Gastrocnemius medialis (tissue), 4 donors: ENCODE data around the gene CCNG1. TPM values are rescaled to one million over a fixed set of nuclear protein-coding genes. Genes with fewer than 3 reads are reported as not detected.

Source experiments
- ATAC-seq, 2 donors: fragments of 150-250 bp; one replicate each; pipeline ENCODE4 v1.9.1; 2016
- DNase-seq, 2 donors: peaks; one replicate each; pipeline ENCODE4 v3.0.0-alpha.2; 2019
- H3K27ac ChIP-seq, 4 donors: fragments of 200-600 bp; sonication (generic); 1 replicate in 1 of 4; 2 replicates in 3 of 4; pipeline ENCODE4 v1.5.1; 2016 to 2018; ENCODE audit warnings: mild to moderate bottlenecking in 2 of 4, moderate library complexity in 1 of 4
- H3K27me3 ChIP-seq, 3 donors: fragments of 200-600 bp; sonication (generic) in 2 of 3; 1 replicate in 1 of 3; 2 replicates in 2 of 3; pipeline versions ENCODE4 v1.5.1 to v1.6.0; 2016 to 2019; ENCODE audit warnings: mild to moderate bottlenecking in 1 of 3, moderate library complexity in 1 of 3
- H3K36me3 ChIP-seq, 2 donors: fragments of 200-600 bp; sonication (generic) in 1 of 2; one replicate each; pipeline ENCODE4 v1.5.1; 2017 to 2018
- H3K4me1 ChIP-seq, 2 donors: fragments of 200-600 bp; sonication (generic) in 1 of 2; one replicate each; pipeline ENCODE4 v1.5.1; 2016 to 2017; ENCODE audit warnings: mild to moderate bottlenecking in 2 of 2
- H3K4me3 ChIP-seq, 4 donors: fragments of 200-600 bp; sonication (generic) in 3 of 4; 1 replicate in 1 of 4; 2 replicates in 3 of 4; pipeline ENCODE4 v1.5.1; 2016 to 2019; ENCODE audit warnings: mild to moderate bottlenecking in 2 of 4
- H3K9me3 ChIP-seq, 3 donors: fragments of 200-600 bp; sonication (generic) in 2 of 3; 1 replicate in 1 of 3; 2 replicates in 2 of 3; pipeline ENCODE4 v1.5.1; 2016 to 2019
- POLR2A ChIP-seq, 2 donors: fragments of 450-650 bp; IDR thresholded peaks; one replicate each; pipeline ENCODE4 v1.6.1; 2017; ENCODE audit warnings: antibody characterized with exemption in 2 of 2, mild to moderate bottlenecking in 2 of 2, moderate library complexity in 2 of 2
- in situ Hi-C, 4 donors: fragments of 200-750 bp; cut with MboI; loops; one replicate each; pipeline versions ENCODE4 v1.15.0 to v1.8.0; 2017; ENCODE audit warnings: low sequenced_read_pairs in 4 of 4
- intact Hi-C: fragments of 100-400 bp; cut with DNase I; formaldehyde crosslinking; loops from one replicate; pipeline ENCODE4 v1.15.1; 2023; ENCODE audit warnings: low total_unique reads
- total RNA-seq, 4 donors: library from RNA; depleted of rRNA; stranded (reverse); fragments of >200 nt; gene quantifications; one replicate each; pipeline versions ENCODE4 v1.1.0 to v1.2.3, GENCODE V29; 2016
- TF ChIP-seq, protein P1 (sequence below), 5 experiments: fragments of 450-650 bp in 3 of 5; fragments of 200-600 bp in 2 of 5; sonication (generic) in 2 of 5; IDR thresholded peaks in 4 of 5; conservative IDR thresholded peaks in 1 of 5; 1 replicate in 4 of 5; 2 replicates in 1 of 5; pipeline ENCODE4 v1.5.1; 2016 to 2019; ENCODE audit warnings: antibody characterized with exemption in 5 of 5, mild to moderate bottlenecking in 3 of 5, moderate library complexity in 3 of 5

CCNG1 gene
- total RNA-seq, 4 donors from 2014 or later: 63.7 to 125 (median 109) TPM

DNA sequence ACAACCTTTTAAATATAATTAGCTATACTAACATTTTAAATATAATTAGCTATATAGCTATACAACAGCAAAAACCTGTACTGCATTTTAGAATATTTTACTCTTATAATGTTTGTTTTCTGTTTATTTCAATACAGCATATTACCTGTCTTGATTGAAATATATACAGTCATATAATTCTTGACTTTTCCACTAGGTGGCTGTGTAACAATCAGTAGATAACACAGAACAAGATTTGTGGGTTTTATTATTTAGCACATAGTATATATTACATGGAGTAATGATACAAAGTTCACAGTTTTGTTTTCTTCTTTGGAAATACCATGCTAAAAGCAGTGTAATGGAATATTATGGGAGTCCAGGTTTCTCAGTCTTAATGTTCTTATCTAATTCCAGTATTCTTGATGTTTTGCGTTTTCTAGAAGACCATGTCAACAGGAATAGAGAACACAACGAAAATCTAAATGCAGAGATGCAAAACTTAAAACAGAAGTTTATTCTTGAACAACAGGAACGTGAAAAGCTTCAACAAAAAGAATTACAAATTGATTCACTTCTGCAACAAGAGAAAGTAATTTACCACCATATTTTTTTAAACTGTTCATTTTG lies 36.3 kb downstream of the CCNG1 start:
- H3K27ac ChIP-seq: no peak overlapping the region
- DNase-seq (no peak), ATAC-seq (peak in 1 of 2 donors; percentile 53)
- no peaks in the 10 kb centered on the region for H3K9me3 ChIP-seq
- no peaks in the 10 kb centered on the region for H3K4me1 ChIP-seq
- H3K36me3 ChIP-seq: no peaks in the 10 kb centered on the region
- H3K4me3 ChIP-seq: no peak overlapping the region
- H3K27me3 ChIP-seq: no peaks in the 10 kb centered on the region
- in situ Hi-C loops (no loop called here), intact Hi-C loops (loop anchor here (1.0 kb wide), 1 partner anchor 31 kb away; no protein-coding TSS in a partner anchor)
- no peak for TF ChIP-seq POLR2A (IDR thresholded peaks at IDR 0.05)
- TF ChIP-seq, protein P1, sequence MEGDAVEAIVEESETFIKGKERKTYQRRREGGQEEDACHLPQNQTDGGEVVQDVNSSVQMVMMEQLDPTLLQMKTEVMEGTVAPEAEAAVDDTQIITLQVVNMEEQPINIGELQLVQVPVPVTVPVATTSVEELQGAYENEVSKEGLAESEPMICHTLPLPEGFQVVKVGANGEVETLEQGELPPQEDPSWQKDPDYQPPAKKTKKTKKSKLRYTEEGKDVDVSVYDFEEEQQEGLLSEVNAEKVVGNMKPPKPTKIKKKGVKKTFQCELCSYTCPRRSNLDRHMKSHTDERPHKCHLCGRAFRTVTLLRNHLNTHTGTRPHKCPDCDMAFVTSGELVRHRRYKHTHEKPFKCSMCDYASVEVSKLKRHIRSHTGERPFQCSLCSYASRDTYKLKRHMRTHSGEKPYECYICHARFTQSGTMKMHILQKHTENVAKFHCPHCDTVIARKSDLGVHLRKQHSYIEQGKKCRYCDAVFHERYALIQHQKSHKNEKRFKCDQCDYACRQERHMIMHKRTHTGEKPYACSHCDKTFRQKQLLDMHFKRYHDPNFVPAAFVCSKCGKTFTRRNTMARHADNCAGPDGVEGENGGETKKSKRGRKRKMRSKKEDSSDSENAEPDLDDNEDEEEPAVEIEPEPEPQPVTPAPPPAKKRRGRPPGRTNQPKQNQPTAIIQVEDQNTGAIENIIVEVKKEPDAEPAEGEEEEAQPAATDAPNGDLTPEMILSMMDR (IDR thresholded peaks at IDR 0.05 in 4 of 5, conservative IDR thresholded peaks at IDR 0.05 in 1 of 5): peak in 3 of 5 experiments; percentile 15 to 35 (median 32)

DNA sequence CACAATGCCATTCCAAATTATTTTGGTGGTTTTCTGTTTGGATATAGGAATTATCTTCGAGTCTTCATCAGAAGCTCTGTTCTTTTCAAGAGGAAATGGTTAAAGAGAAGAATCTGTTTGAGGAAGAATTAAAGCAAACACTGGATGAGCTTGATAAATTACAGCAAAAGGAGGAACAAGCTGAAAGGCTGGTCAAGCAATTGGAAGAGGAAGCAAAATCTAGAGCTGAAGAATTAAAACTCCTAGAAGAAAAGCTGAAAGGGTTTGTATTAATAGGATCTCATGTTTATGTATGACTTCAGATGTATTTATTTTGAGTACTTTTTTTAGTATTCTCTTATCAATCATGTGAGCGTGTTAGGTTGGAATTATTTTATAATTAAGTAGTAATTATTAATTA lies 38.0 kb downstream of the CCNG1 start:
- no peak for TF ChIP-seq POLR2A (IDR thresholded peaks at IDR 0.05)
- TF ChIP-seq, protein P1 (IDR thresholded peaks at IDR 0.05 in 4 of 5, conservative IDR thresholded peaks at IDR 0.05 in 1 of 5): no peak
- no peak for ATAC-seq
- in situ Hi-C loops: no loop called here

DNA sequence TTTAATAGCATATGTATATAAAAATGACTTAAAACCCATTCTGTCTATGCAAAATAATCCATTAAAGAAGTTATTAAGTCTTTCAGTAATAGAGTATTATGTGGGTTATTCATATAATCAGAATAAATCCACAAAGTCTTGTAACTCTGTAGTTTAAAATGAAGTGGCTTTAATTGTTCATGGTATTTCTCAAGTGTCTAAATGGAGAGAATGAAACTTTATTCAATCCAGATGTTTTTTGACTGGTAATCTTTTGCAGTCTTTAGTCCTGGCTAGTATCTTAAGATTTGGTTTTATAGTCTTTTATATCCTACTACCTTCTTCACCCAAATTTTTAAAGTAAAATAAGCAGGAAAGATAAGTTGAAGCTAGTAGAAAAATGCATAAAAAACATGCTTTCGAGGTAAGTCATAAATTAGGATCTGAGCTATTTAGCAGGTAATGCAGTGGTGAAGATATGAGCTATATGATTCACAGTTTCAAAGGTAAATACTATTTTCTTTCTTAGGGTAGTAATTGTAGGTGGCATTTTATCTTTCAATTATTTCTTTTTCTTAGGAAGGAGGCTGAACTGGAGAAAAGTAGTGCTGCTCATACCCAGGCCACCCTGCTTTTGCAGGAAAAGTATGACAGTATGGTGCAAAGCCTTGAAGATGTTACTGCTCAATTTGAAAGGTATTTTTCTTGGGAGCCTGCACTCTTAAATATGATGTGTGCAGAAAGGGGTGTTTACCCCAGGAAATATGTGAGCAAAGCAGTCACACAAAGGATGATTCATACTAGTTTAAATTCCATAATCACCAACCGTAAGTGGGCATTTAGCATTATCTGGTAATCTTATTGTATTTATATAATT lies 41.0 kb downstream of the CCNG1 start:
- no peak overlapping the region for H3K27ac ChIP-seq
- in situ Hi-C loops (no loop called here), intact Hi-C loops (no loop called here)
- no peak for DNase-seq
- no peaks in the 10 kb centered on the region for H3K4me1 ChIP-seq
- no peaks in the 10 kb centered on the region for H3K36me3 ChIP-seq
- no peak overlapping the region for H3K4me3 ChIP-seq
- no peaks in the 10 kb centered on the region for H3K9me3 ChIP-seq
- ATAC-seq: no peak
- no peaks in the 10 kb centered on the region for H3K27me3 ChIP-seq
- TF ChIP-seq, protein P1 (IDR thresholded peaks at IDR 0.05 in 4 of 5, conservative IDR thresholded peaks at IDR 0.05 in 1 of 5): no peak
- no peak for TF ChIP-seq POLR2A (IDR thresholded peaks at IDR 0.05)

More for the DNA sequence above, 38.0 kb downstream of the CCNG1 start:
- Histone ChIP-seq H3K27ac (no peak overlapping the region), H3K27me3 (no peaks in the 10 kb centered on the region), H3K4me3 (no peak overlapping the region), H3K36me3 (no peaks in the 10 kb centered on the region), H3K4me1 (no peaks in the 10 kb centered on the region), H3K9me3 (no peaks in the 10 kb centered on the region)
- intact Hi-C loops: no loop called here
- DNase-seq: no peak

DNA sequence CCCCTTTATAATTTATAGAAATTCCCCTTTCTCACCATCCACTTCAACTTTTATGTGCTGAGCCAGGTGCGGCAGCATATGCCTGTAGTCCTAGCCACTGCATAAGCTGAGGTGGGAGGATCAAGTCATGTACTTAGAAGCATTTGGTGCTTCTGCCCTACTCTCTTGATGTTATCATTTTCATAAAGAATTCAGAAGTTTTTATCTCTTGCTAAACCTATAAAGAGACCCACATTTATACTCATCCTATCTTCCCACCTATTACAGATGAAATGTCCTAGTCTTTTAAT lies 41.5 kb downstream of the CCNG1 start:
- Histone ChIP-seq H3K4me3 (no peak overlapping the region), H3K27me3 (no peaks in the 10 kb centered on the region), H3K4me1 (no peaks in the 10 kb centered on the region), H3K36me3 (no peaks in the 10 kb centered on the region), H3K9me3 (no peaks in the 10 kb centered on the region), H3K27ac (no peak overlapping the region)
- intact Hi-C loops: no loop called here
- ATAC-seq (no peak), DNase-seq (no peak)
- TF ChIP-seq POLR2A (IDR thresholded peaks at IDR 0.05): no peak
- TF ChIP-seq, protein P1 (IDR thresholded peaks at IDR 0.05 in 4 of 5, conservative IDR thresholded peaks at IDR 0.05 in 1 of 5): no peak
- in situ Hi-C loops: no loop called here
